NCI-H82 (cell line): Measurements from ENCODE around the gene PRKAG2.
A peak's percentile ranks its signal among the peaks of the same experiment; 100 is the strongest.

Experiments
- DNase-seq: peaks from one replicate; lab custom pipeline; 2025; lab: John Stamatoyannopoulos, UW

Gene PRKAG2

GRCh38 chr7:151710646-151711434 lies 166.1 kb downstream of the PRKAG2 start:
- DNase-seq: no peak

- DNase-seq: no peak
Measured at GRCh38 chr7:151710121-151710640, 166.7 kb downstream of the PRKAG2 start.

GRCh38 chr7:151709141-151710038 lies 167.5 kb downstream of the PRKAG2 start:
- DNase-seq: no peak

GRCh38 chr7:151708610-151709009 lies 168.3 kb downstream of the PRKAG2 start:
- DNase-seq: no peak

- DNase-seq: no peak
Measured at GRCh38 chr7:151707757-151708156, 169.2 kb downstream of the PRKAG2 start.

GRCh38 chr7:151707105-151707469 lies 169.8 kb downstream of the PRKAG2 start:
- DNase-seq: no peak

- DNase-seq: no peak
Measured at GRCh38 chr7:151706277-151707104, 170.4 kb downstream of the PRKAG2 start.

- peak; percentile 38 for DNase-seq
Measured at GRCh38 chr7:151705636-151706276, 171.2 kb downstream of the PRKAG2 start.

GRCh38 chr7:151704960-151705635 lies 171.8 kb downstream of the PRKAG2 start:
- peak; percentile 38 for DNase-seq

- no peak for DNase-seq
Measured at GRCh38 chr7:151704299-151704959, 172.5 kb downstream of the PRKAG2 start.

GRCh38 chr7:151702961-151703360 lies 174.0 kb downstream of the PRKAG2 start:
- DNase-seq: no peak

GRCh38 chr7:151700586-151701165 lies 176.2 kb downstream of the PRKAG2 start:
- no peak for DNase-seq

- DNase-seq: no peak
Measured at GRCh38 chr7:151699928-151700319, 177.0 kb downstream of the PRKAG2 start.

- no peak for DNase-seq
Measured at GRCh38 chr7:151699147-151699927, 177.6 kb downstream of the PRKAG2 start.

- DNase-seq: no peak
Measured at GRCh38 chr7:151697942-151698341, 179.0 kb downstream of the PRKAG2 start.

GRCh38 chr7:151697515-151697895 lies 179.4 kb downstream of the PRKAG2 start:
- no peak for DNase-seq

GRCh38 chr7:151696721-151697514 lies 180.0 kb downstream of the PRKAG2 start:
- DNase-seq: no peak

GRCh38 chr7:151695951-151696541 lies 180.9 kb downstream of the PRKAG2 start:
- DNase-seq: no peak
